ENCODE measurements around the gene MTR. TPM values are rescaled to one million over a fixed set of nuclear protein-coding genes. Genes with fewer than 3 reads are reported as not detected.
A peak's percentile ranks its signal among the peaks of the same experiment; 100 is the strongest.

MTR gene
- total and polyA plus RNA-seq, 12 donors = 5.2 to 100 (median 65.4) TPM

DNA sequence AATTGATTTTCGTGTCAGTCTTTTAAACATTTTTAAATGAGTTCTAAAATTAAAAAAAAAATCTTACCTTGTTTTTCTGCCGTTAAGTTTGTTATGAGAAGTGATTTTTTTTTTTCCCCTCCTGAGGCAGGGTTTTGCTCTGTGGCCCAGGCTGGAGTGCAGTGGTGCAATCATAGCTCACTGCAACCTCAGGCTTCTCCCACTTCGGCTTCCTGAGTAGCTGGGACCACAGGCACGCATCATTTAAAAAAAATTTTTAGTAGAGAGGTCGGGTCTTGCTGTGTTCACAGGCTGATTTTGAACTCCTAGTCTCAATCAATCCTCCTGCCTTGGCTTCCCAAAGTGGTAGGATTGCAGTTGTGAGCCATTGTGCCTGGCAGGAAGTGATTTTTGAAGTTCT is 41.1 kb downstream of the MTR start:
- H3K9me3 ChIP-seq = no peaks in the 10 kb centered on the region
- no peaks in the 10 kb centered on the region for H3K27me3 ChIP-seq
- DNase-seq = no peak
- TF ChIP-seq, protein P1, sequence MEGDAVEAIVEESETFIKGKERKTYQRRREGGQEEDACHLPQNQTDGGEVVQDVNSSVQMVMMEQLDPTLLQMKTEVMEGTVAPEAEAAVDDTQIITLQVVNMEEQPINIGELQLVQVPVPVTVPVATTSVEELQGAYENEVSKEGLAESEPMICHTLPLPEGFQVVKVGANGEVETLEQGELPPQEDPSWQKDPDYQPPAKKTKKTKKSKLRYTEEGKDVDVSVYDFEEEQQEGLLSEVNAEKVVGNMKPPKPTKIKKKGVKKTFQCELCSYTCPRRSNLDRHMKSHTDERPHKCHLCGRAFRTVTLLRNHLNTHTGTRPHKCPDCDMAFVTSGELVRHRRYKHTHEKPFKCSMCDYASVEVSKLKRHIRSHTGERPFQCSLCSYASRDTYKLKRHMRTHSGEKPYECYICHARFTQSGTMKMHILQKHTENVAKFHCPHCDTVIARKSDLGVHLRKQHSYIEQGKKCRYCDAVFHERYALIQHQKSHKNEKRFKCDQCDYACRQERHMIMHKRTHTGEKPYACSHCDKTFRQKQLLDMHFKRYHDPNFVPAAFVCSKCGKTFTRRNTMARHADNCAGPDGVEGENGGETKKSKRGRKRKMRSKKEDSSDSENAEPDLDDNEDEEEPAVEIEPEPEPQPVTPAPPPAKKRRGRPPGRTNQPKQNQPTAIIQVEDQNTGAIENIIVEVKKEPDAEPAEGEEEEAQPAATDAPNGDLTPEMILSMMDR (IDR thresholded peaks at IDR 0.05) = no peak
- ATAC-seq = no peak
- peak overlapping the region in 1 of 10 donors; percentile 24 for H3K27ac ChIP-seq
- WGBS, 2 donors = 86 to 88% methylated on average over 5 of the region's 5 CpGs
- H3K4me3 ChIP-seq = no peak overlapping the region
- intact Hi-C loops (cut with DNase I) = no loop called here
- peaks cover 0 to 5% (median 0%) of the 10 kb centered on the region in 9 donors for H3K4me1 ChIP-seq
- H3K36me3 ChIP-seq = peaks cover 0 to 100% (median 45%) of the 10 kb centered on the region in 9 donors

DNA sequence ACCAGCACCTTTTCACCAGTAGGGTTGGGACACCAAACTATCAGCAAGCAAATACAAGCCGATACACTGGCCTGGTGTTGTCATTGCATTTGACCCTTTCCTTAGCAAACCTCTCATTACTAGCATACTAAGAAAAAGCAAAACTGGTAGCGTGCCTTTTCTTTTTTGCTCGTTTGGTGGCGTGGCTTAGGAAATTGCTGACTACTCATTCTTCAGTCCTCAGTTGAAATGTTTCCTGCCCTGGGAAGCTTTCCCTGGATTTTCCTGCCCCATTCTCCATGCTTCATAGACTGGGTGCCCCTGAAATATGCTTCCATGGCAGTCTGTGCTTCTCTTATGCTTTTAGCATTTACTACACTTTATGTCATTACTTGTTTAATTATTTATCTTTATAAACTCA is 42.0 kb downstream of the MTR start:
- peaks cover 0 to 100% (median 45%) of the 10 kb centered on the region in 9 donors for H3K36me3 ChIP-seq
- no peak for ATAC-seq
- TF ChIP-seq, protein P1 (IDR thresholded peaks at IDR 0.05) = no peak
- intact Hi-C loops (cut with DNase I) = no loop called here
- H3K4me1 ChIP-seq = peaks cover 0 to 3% (median 0%) of the 10 kb centered on the region in 9 donors
- 94 to 98% methylated on average over 4 of the region's 4 CpGs for WGBS, 2 donors
- DNase-seq = no peak
- no peak overlapping the region for H3K27ac ChIP-seq
- no peaks in the 10 kb centered on the region for H3K9me3 ChIP-seq
- H3K4me3 ChIP-seq = no peak overlapping the region
- H3K27me3 ChIP-seq = no peaks in the 10 kb centered on the region

DNA sequence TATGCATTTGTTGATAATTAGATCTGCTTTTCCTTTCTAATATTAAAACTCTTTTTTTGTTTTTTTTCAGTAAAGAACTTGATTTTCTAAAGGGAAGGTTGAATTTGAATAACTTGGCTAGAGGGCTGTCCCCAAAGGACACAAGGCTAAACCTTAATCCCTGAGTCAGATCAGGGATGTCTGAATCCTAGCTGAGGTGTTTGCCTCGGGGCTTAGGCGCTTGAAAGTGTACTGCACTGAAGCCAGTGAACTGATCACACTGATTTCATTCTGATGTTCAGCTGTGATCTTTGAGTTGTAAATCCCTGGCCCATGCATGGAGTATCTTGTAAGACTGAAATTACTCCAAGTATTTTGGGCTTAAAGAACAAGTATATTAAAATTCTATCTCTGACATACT is 42.8 kb downstream of the MTR start:
- intact Hi-C loops (cut with DNase I) = no loop called here
- Histone ChIP-seq H3K27ac (no peak overlapping the region), H3K4me1 (peaks cover 0 to 3% (median 0%) of the 10 kb centered on the region in 9 donors), H3K9me3 (no peaks in the 10 kb centered on the region), H3K4me3 (no peak overlapping the region), H3K36me3 (peaks cover 0 to 100% (median 44%) of the 10 kb centered on the region in 9 donors), H3K27me3 (no peaks in the 10 kb centered on the region)
- no peak for ATAC-seq
- 51 to 99% methylated on average over 2 of the region's 2 CpGs for WGBS, 2 donors
- TF ChIP-seq, protein P1 (IDR thresholded peaks at IDR 0.05) = no peak
- DNase-seq = no peak

DNA sequence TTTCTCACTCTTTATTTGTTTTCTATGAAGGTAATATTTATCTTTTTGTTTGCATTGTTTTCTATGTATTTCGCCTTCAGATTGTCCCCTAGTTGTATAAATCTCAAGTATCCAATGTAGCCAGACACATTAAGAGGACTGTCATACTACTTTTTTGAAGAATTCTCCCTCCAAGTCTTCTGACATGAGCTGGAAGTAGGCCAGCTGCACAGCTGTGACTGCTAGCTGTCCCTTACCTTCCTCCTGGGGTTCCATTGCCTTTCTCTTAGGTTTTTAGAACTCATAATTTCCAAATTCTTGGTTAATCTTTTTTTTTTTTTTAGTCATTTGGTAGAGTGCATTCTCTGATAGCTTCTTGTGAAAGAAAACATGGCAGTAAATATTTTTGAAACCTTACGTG is 46.2 kb downstream of the MTR start:
- TF ChIP-seq, protein P1 (IDR thresholded peaks at IDR 0.05) = no peak
- peaks cover 0 to 81% (median 40%) of the 10 kb centered on the region in 9 donors for H3K36me3 ChIP-seq

More for the DNA sequence above, 46.2 kb downstream of the MTR start:
- Histone ChIP-seq H3K27me3 (no peaks in the 10 kb centered on the region), H3K27ac (no peak overlapping the region), H3K4me3 (no peak overlapping the region), H3K9me3 (no peaks in the 10 kb centered on the region), H3K4me1 (peaks cover 0 to 17% (median 8%) of the 10 kb centered on the region in 9 donors)
- ATAC-seq = no peak
- WGBS, 2 donors = 98% methylated on average over 2 of the region's 2 CpGs
- DNase-seq = no peak
- intact Hi-C loops (cut with DNase I) = no loop called here

Measured in heart right ventricle (tissue), 16 donors.